Activated T-cell treated with anti-CD3 and anti-CD28 coated beads for 24 hours (primary cell): ENCODE results near the gene LSS.
"Not testable (repeated sequence)": the region's sequence is repeated elsewhere in the genome, so short reads cannot be mapped to it uniquely, and the experiment has no call there.

ENCODE experiments used
- DNase-seq: peaks from one replicate; pipeline ENCODE4 v3.0.0-alpha.2; 2020; ENCODE audit warnings: low read depth

LSS gene

DNA sequence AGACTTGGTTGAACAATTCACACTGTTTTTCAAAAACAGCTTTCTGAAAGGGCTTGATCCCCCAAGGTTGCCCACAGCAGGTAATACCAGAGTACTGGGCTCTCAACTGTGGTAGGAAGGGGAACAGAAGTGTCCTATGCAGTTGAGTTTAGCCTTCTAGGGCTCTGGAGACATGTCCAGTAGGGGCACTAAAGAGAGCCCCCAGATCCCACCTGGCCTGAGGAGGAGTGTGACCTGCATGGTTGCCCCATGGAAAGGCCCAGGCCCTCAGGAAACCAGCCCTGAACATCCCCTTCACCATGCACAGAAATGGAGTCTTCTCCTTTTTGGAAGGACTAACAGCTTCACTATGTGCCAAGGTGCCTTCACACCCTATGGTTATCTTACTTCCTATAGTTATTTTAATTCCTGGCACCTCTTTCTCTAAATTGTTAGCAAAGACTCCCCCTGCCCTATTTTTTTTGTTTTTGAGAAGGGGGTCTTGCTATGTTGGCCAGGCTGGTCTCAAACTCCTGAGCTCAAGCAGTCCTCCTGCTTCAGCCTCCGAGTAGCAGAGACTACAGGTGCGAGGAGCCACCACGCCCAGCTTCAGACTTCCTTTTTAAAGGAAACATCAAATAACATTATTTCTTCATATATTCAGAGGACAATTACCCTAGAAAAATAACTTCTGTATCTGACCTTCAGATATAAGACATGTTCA lies 16.8 kb upstream of the LSS start:
- no peak for DNase-seq

- DNase-seq: no peak
Measured at GRCh38 chr21:46244602-46245001, 16.0 kb upstream of the LSS start.

DNA sequence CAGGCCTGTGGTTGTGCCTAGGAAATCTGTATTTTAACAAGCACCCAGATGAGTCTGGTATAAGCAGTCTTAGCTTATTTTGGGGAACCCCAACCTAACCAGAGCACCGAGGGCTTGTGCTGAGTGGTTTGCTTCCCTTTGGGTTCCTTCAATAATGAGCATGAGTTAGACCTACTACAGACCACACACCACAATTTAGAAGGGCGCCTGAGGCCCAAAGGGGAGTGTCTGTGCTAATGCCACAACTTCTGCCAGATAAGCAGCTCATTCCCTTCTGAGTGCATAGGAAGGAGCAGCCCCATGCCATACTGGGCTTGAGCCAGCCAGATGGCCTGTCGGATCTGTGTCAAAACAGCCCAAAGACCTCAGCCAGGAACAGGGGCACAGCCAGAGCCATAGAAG lies 15.4 kb upstream of the LSS start:
- no peak for DNase-seq

DNA sequence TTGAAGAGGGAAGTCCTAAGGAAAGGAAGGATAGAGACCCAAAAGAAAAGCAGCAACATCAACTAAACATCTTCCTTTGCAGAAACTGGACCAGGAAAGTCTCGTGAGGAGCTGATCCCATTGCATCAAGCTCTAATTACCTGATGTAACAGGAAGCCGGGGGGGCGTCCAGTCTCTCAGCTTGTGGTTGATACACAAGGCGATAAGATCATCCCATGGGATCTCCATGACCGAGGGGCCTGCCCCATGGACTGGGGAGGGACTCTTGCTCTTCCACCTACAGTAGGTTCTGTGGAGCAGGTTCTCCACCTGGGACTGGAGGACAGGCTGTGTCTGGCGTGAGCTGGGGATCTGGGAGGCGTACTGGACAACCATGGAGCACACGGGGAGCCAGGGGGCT lies 14.8 kb upstream of the LSS start:
- no peak for DNase-seq

GRCh38 chr21:46241577-46241976 lies 13.0 kb upstream of the LSS start:
- DNase-seq: not testable (repeated sequence)

GRCh38 chr21:46239817-46240325 lies 11.3 kb upstream of the LSS start:
- DNase-seq: no peak

DNA sequence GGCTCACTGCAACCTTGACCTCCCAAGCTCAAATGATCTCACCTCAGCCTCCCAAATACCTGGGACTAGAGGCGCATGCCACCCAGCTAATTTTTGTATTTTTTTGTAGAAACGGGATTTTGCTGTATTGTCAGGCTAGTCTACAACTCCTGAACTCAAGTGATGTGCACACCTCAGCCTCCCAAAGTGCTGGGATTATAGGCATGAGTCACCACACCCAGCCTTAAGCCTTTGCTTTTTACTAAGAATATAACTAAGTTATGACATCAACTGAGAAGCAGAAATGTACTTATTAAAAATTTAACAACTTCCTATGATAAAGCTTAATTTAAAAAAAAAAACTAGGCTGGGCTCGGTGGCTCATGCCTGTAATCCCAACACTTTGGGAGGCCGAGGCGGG lies 8.9 kb upstream of the LSS start:
- no peak for DNase-seq

DNA sequence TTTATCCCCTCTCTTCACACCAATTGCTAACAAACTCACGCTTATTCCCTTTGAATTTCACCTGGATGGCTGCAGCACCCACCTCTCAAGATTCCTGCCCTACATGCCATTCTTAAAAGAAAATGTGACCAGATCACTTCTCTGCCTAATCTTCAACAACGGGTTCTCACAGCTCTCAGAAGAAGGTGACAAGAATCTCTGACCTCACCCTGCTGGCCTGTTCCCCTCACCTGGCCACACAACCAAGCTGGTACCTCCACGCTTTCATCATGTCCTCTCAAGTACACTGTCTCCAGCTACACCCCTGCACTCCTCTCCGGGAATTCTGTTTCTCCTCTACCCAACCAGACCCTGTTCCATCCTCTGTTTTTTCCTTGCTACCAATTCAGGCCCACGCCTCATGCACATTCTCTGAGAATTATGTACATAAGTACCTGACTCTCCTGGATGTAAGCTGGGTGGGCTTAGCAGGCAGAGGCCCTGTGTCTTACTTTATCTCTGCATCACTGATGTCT lies 5.9 kb upstream of the LSS start:
- DNase-seq: no peak

DNA sequence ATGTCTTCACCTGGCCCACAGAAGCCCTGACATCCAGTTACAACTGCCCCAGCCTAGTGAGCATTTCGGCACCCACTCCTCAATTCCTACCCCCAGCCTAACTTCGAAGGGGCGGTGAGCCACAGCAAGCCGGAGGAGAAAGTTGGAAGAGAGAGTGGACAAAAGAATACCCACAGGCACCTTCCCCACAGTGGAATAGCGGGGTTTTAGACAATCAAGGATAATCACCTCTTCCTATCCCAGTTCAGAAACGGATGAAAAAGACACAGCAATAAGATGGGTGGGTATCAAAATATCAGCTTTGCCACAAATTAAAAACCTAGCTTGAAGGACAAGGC lies 1.3 kb upstream of the LSS start:
- DNase-seq: no peak

GRCh38 chr21:46229133-46229922 lies 754 bp upstream of the LSS start:
- DNase-seq: no peak

GRCh38 chr21:46227811-46228344 lies 696 bp downstream of the LSS start:
- no peak for DNase-seq

DNA sequence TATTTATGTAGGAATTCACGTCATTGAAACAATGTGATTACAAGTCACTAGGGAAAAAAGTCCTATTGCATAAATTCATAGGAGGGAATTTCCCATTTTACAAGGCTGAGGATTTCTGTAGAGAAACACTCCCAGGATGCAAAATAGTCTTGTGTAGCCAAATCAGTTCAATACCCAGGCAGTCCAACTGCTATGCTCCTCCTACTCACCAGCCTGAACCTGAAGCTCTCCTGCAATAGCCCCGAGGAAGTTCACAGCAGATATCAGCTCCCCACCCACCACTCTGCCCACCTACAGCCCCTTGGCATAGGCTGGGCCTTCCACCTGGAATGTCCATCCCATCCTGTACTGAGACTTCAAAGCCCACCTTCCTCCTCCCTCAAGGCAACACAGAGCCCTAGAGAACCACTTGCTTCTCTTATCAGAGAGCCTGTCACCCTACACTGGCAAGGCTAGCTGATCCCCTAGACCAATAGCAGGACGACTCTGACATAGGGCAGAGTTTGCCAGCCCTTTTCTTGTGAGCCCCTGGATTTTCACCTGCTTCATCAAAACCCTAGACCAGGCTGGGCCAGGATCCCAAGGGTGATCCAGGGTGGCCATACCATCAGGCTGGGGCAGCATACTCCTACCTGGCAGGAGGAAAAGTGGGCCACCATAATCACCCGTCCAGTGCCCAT lies 1.5 kb downstream of the LSS start:
- no peak for DNase-seq

DNA sequence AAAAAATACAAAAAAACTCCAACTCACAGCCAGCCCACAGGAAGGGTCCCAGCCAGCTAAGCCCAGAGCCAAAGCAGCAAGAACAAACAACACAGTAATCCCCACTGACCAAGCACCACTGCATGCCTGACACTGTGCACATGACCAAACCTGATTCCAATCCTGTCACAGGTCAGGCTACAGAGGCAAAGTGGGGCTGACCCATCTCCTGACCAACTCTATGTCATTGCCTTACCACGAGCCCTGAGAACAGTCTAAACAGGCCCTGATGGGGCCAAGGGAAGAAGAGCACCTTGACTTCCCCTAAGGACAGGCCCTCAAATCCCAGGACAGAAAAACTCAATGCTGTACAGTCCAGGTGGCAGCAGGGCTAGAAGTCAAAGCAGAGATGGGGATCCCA lies 2.4 kb downstream of the LSS start:
- no peak for DNase-seq

GRCh38 chr21:46223661-46224060 lies 4.9 kb downstream of the LSS start:
- DNase-seq: not testable (repeated sequence)

- no peak for DNase-seq
Measured at GRCh38 chr21:46223217-46223616, 5.4 kb downstream of the LSS start.

DNA sequence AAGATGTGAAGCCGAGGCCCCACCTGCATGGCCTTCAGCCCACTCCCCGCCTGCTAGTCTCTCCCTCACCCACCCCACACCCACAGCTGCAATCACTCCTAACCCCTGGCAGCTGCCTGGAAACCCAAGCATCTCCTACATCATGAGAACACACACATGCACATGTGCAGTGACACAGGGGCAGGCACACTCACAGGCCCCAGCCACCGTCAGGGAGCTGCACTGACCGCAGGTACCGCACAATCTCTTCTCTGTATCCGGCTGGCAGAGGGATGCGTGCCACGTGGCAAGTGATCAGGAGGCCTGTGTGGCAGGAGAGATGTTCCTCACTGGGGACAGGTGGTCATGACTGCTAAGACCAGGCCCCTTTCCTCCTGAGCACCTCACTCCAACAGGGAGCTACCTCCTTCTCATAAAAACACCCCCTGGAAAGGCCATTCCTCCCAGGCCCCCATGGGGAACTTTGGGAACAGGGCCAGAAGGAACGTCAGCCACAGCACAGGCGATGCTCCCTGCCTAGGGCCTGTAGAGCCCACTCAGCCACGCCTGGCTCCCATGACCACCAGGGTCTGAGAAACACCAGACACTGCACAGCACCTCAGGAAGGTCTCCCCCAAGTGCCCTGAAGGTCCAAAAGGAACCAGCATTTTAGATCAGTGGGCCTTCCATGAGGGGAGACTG lies 6.0 kb downstream of the LSS start:
- no peak for DNase-seq

DNA sequence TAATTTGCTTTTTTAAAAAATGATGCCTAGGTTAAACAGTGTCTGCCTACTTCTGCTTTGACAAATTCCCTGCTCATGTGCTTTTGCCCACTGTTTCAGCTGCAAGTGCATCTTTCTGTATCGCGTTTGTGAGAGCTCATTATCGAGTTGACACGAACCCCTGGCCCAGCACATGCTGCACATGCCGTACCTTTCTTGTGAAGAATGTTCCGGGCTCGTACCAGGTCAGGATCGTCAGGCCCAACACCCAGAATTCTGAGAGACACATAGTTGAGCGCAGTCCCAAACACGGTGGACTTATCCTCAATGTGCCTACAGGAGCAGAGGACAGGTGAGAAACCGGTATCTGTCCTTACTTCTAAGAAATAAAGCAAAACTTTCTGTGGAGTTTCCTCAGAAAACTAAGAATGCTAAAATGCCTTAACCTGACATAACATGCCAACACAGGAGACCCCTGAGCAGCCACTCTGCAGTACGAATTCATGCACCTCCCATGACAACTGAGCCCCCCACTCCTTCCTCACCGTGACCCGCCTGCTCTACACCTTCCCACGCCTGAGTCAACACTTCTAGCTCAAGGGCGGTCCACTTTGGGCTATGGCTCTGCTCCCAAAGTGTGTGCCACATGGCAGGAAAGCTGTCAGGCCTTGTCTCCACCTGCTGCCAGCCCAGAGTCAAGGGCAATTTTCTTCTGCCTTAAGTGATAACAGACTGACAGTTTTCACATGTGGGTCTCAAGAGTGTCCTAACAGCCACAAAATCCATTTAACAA lies 6.7 kb downstream of the LSS start:
- DNase-seq: no peak

DNA sequence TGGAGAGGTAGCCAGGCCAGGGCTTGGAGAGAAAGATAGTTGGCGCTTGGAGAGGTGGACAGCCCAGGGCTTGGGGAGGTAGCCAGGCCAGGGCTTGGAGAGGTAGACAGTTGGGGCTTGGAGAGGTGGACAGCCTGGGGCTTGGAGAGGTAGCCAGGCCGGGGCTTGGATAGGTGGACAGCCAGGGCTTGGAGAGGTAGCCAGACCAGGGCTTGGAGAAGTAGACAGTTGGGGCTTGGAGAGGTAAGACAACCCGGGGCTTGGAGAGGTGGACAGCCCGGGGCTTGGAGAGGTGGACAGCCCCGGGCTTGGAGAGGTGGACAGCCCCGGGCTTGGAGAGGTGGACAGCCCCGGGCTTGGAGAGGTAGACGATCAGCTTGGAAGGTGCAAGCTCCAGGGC lies 7.7 kb downstream of the LSS start:
- no peak for DNase-seq

DNA sequence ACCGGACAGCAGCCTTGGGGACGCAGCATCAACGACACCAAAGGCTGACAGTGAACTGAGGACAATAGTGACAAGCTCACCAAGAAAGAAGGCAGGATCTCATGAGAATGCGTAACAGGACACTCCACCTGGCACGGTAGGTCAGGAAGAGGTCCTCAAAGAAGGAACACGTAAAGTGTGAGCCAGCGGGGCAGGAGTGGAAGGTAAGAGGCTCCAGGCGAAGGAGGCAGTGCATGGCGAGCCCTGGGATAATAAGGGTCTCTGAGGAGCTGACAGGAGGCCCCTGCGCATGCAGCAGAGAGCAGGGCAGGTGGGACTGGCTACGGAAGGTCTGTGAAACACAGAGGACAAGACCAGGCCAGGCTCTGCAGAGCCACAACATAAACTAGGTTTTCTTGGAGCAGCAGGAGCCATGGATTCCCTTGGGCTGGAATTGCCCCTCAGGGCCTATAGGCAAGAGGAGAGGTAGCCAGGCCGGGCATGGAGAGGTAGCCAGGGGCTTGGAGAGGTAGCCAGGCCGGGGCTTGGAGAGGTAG lies 8.2 kb downstream of the LSS start:
- no peak for DNase-seq

- DNase-seq: no peak
Measured at GRCh38 chr21:46219591-46220239, 8.9 kb downstream of the LSS start.
